Measurements from ENCODE around the gene LRIG3. TPM values are rescaled to one million over a fixed set of nuclear protein-coding genes. Genes with fewer than 3 reads are reported as not detected.
"Not testable (repeated sequence)": the region's sequence is repeated elsewhere in the genome, so short reads cannot be mapped to it uniquely, and the experiment has no call there.

LRIG3 gene
- total and polyA plus RNA-seq, 9 of the 15 experiments (the other 6 are each of a cell fraction or from before 2014, with no cell fraction given): 0.18 TPM; not detected in 8

- H4K20me1 ChIP-seq (replicated peaks; ENCODE audit: control insufficient read depth, insufficient read depth, low read length); H3K4me3 ChIP-seq: not testable (repeated sequence)
These were observed 64.7 kb downstream of the LRIG3 start for GRCh38 chr12:58855630-58856029.

GRCh38 chr12:58850826-58851225 lies 69.5 kb downstream of the LRIG3 start:
- intact Hi-C loops (cut with micrococcal nuclease) (no loop called here), in situ Hi-C loops (cut with MboI) (no loop called here)
- Histone ChIP-seq H3K79me2 (ENCODE audit: control insufficient read depth, insufficient read depth, low read length) (no peaks in the 10 kb centered on the region), H3K4me3 (no peak overlapping the region), H3K4me1 (replicated peaks in 1 of 2; ENCODE audit: control insufficient read depth in 2 of 2, insufficient read depth in 2 of 2, low read length in 2 of 2) (no peaks in the 10 kb centered on the region), H2AFZ (ENCODE audit: low read depth, low read length) (no peak overlapping the region), H3K36me3 (ENCODE audit: control insufficient read depth, insufficient read depth, low read length) (no peaks in the 10 kb centered on the region), H3K27ac (ENCODE audit: extremely low read depth, low read depth, low read length) (no peak overlapping the region), H3K27me3 (ENCODE audit: control insufficient read depth in 2 of 2, insufficient read depth in 2 of 2, low read length in 2 of 2) (no peaks in the 10 kb centered on the region), H3K4me2 (ENCODE audit: insufficient read depth, low read length) (no peak overlapping the region), H3K9ac (ENCODE audit: insufficient read depth in 1 of 2, low read depth in 2 of 2, low read length in 2 of 2) (no peak overlapping the region), H3K9me3 (replicated peaks; ENCODE audit: control insufficient read depth, insufficient read depth, low read depth, low read length) (no peaks in the 10 kb centered on the region), H4K20me1 (replicated peaks; ENCODE audit: control insufficient read depth, insufficient read depth, low read length) (no peaks in the 10 kb centered on the region), H3K9me1 (ENCODE audit: control insufficient read depth, insufficient read depth, low read length) (no peaks in the 10 kb centered on the region)
- 3% methylated on average over 3 of the region's 3 CpGs for WGBS (ENCODE audit: insufficient coverage, low coverage, missing lambda C conversion rate)
- ChIA-PET POLR2A (no interaction called here), CTCF (ENCODE audit: low intra/inter-chr PET ratio) (no interaction called here)
- FAIRE-seq: no peak
- BruUV-seq (replicated peaks): no TSS peak
- no peak for DNase-seq (ENCODE audit: extremely low read depth in 1 of 4, low spot score in 3 of 4)
- ATAC-seq: no peak
- TF ChIP-seq CBX5 (IDR thresholded peaks at IDR 0.05; ENCODE audit: borderline replicate concordance, low read depth): no peak
- no peak for TF ChIP-seq SRSF9 (IDR thresholded peaks at IDR 0.05; ENCODE audit: borderline replicate concordance, low read depth, low read length)
- no peak for TF ChIP-seq NELFE (IDR thresholded peaks at IDR 0.05; ENCODE audit: insufficient read depth, insufficient read length)
- no peak for TF ChIP-seq TAL1 (IDR thresholded peaks at IDR 0.05)
- TF ChIP-seq REST (IDR thresholded peaks at IDR 0.05; ENCODE audit: borderline replicate concordance): no peak
- no peak for TF ChIP-seq REST (CRISPR knock-in tag; IDR thresholded peaks at IDR 0.05; ENCODE audit: low read depth)
- no peak for TF ChIP-seq ZFP1 (CRISPR knock-in tag; IDR thresholded peaks at IDR 0.05)
- TF ChIP-seq MED1 (CRISPR knock-in tag; IDR thresholded peaks at IDR 0.05; ENCODE audit: borderline replicate concordance): no peak

More at GRCh38 chr12:58855630-58856029, 64.7 kb downstream of the LRIG3 start:
- POLR2A ChIA-PET; H3K27ac ChIP-seq (ENCODE audit: extremely low read depth, low read depth, low read length); DNase-seq (ENCODE audit: extremely low read depth in 1 of 4, low spot score in 3 of 4); H3K79me2 ChIP-seq (ENCODE audit: control insufficient read depth, insufficient read depth, low read length); FAIRE-seq; H3K27me3 ChIP-seq (ENCODE audit: control insufficient read depth in 2 of 2, insufficient read depth in 2 of 2, low read length in 2 of 2); ATAC-seq; H3K9ac ChIP-seq (ENCODE audit: insufficient read depth in 1 of 2, low read depth in 2 of 2, low read length in 2 of 2); H3K4me1 ChIP-seq (replicated peaks in 1 of 2; ENCODE audit: control insufficient read depth in 2 of 2, insufficient read depth in 2 of 2, low read length in 2 of 2); H3K4me2 ChIP-seq (ENCODE audit: insufficient read depth, low read length); intact Hi-C loops (cut with micrococcal nuclease); H3K9me3 ChIP-seq (replicated peaks; ENCODE audit: control insufficient read depth, insufficient read depth, low read depth, low read length); CTCF ChIA-PET (ENCODE audit: low intra/inter-chr PET ratio); BruUV-seq (replicated peaks); H2AFZ ChIP-seq (ENCODE audit: low read depth, low read length); H3K9me1 ChIP-seq (ENCODE audit: control insufficient read depth, insufficient read depth, low read length); H3K36me3 ChIP-seq (ENCODE audit: control insufficient read depth, insufficient read depth, low read length); in situ Hi-C loops (cut with MboI): not testable (repeated sequence)
- WGBS (ENCODE audit: insufficient coverage, low coverage, missing lambda C conversion rate): 2% methylated on average over 5 of the region's 5 CpGs

Data from K562 (cell line).